ENCODE measurements around the gene ANK3. TPM values are rescaled to one million over a fixed set of nuclear protein-coding genes. Genes with fewer than 3 reads are reported as not detected.

The ANK3 gene
- total RNA-seq, 1 experiment from 2014 or later = 69.6 TPM

DNA sequence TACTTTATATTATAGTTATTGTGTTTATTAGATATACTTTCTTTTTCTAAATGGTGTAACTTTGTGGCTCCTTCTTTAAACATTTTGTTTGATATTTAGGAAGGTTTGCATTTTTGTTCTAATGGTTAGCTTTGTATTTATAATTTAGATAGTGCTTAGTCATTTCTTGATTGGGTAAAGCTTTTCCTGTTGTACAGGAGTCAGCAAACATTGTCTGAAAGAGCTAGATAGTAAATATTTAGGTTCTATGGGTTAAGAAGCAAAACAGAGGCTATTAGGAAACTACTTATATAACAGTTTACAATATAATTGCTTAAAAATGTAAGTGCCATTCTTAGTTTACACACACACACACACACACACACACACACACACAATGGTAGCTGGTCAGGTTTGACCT lies 412.8 kb downstream of the ANK3 start:
- ATAC-seq (no peak), DNase-seq (ENCODE audit: low spot score) (no peak)
- no peak overlapping the region for H3K4me3 Mint-ChIP-seq
- ChIA-PET POLR2A (interaction anchor here (0.7 kb wide), 1 partner anchor 71 kb away, joined by 3 read pairs; no protein-coding TSS in a partner anchor), CTCF (no interaction called here)
- H3K36me3 Mint-ChIP-seq = peaks cover 25% of the 10 kb centered on the region
- TF ChIP-seq ZNF317 (CRISPR knock-in tag; IDR thresholded peaks at IDR 0.05; ENCODE audit: borderline replicate concordance, low read depth) = no peak
- no peak overlapping the region for H3K27ac Mint-ChIP-seq
- no peaks in the 10 kb centered on the region; the same call in 1 of the 2 replicates for H3K27me3 Mint-ChIP-seq (ENCODE audit: low read depth)
- peaks cover 25% of the 10 kb centered on the region for H3K9me3 Mint-ChIP-seq
- H3K4me1 Mint-ChIP-seq = peaks cover 7% of the 10 kb centered on the region

All from WTC11 (cell line).